NK-92 (cell line): ENCODE results near the gene RIC3.
"Not testable (repeated sequence)": the region's sequence is repeated elsewhere in the genome, so short reads cannot be mapped to it uniquely, and the experiment has no call there.

ENCODE experiments used
- DNase-seq: peaks from one replicate; lab custom pipeline; 2025; ENCODE audit not compliant: unreplicated experiment; lab: John Stamatoyannopoulos, UW

Gene RIC3

DNA sequence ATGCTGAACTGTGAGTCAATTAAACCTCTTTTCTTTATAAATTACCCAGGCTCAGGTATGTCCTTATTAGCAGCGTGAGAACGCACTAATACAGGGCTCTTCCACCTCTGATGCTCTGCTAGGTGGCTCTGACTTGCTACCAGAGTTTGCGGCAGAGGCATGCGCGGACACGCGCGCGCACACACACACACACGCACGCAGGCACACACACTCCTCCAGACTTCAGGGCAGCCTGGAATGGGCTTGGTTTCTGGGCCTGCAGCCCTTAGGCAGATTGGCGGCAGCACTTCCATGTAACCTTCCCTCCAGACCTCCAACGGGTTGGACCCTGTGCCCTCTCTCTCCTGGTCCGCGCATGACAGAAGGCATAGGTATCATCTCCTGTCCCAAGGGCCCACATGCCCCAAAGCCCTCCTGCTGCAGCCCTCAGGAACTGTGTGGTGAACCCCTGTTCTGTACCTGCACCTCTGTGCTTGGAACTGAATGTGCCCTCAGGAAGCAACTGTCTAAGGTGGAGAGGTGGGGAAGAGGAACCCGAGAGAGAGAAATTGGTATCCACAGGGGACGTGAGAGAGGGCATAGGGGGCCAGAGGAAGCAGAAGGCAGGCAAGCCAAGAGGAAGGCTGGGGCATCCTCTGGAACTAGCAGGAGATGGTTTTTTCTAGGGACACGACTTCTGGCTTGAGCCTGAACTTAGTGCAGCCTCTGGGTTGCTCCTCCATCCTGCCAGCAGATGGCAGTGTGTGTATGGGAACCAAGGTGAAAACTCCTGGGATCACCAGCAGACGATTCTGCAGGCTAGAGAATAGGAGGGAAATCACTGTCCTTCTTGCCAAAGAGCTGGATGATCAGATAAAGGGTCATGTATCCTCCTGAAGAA lies 23.4 kb upstream of the RIC3 start:
- DNase-seq: no peak

DNA sequence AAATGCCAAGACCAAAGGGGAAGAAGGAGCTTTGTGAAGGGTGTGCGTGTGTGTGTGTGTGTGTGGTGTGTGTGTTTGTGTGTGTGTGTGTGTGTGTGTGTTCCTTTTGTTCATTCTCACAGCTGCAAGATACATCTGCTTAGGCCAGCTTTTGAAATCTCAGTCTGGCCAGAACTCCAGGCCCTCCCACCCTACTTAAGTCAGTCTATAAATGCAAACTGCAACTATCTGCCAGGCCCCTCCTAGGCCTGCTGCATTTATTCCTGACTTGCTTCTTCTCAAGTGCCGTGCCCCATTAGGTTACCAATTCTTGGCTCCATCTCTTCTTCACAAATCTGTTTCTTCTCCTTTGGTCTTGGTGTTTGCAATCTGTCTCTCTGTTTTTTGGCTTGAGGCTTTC lies 21.6 kb upstream of the RIC3 start:
- no peak for DNase-seq

DNA sequence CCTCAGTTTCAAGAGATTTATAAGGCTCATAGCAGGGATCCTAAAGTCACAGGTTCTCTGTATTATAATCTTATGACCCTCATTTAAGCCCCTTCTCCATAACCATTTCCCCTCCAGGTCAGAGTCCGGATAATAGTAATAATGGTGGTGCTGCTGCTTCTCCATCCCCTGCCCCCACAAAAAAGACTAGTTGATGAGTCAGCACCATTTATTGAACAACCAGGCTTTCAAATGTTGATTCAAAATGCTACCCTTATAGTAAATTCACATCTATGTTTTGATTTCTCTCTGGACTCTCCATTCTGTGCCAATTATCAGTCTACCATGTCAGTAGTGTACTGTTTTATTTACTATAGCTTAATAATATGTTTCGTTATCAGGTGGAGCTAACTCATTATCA lies 17.6 kb upstream of the RIC3 start:
- no peak for DNase-seq

DNA sequence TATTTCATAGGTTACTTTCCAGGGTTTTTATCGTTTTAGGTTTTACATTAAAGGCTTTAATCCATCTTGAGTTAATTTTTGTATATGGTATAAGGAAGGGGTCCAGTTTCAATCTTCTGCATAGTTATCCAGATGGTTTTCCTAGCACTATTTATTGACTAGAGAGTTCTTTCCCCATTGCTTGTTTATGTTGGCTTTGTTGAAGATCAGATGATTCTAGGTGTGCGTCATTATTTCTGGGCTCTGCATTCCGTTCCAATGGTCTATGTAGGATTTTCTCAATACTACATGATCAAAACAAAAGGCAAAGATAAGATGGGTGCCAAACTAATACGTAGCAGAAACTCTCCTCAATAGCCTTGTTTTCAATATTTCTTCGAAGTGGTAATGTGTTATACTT lies 14.3 kb upstream of the RIC3 start:
- DNase-seq: no peak

DNA sequence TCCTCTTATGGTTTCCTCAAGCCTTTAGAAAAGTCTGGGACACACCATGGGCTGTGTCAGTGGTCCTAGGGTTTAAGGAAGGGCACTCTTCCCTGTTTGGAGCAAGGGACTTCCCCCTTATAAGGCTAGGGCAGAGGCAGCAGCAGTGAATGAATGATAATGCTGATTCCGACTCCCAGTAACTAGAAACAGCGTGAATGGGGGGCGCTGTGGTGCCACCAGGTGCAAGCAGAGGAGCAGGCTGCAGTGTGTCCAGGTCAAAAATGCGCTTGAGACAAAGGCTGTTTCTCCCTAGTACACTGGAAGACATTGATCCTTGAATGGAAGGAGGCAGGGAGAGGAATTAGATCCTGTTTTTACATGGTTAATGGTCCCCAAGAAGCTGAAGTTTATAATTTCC lies 11.6 kb upstream of the RIC3 start:
- no peak for DNase-seq

DNA sequence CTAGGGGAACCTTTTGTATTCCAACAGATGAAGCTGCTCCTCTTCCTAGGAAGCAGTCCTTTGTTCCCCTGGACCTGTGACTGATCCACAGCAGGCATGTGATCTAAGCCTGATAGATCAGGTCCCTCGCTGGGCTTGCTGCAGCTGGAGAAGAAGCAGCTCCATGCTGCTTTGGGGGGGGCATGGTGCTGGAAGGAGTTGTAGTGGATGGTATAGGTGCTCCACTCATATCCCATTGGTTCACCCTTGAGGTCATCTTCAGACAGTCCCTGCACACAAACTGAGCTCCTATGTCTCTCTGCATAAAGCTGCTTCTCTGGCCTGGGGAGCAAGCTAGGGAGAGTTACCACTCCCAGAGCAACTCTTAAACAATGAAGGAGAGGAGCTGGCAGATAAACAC lies 9.5 kb upstream of the RIC3 start:
- DNase-seq: no peak

DNA sequence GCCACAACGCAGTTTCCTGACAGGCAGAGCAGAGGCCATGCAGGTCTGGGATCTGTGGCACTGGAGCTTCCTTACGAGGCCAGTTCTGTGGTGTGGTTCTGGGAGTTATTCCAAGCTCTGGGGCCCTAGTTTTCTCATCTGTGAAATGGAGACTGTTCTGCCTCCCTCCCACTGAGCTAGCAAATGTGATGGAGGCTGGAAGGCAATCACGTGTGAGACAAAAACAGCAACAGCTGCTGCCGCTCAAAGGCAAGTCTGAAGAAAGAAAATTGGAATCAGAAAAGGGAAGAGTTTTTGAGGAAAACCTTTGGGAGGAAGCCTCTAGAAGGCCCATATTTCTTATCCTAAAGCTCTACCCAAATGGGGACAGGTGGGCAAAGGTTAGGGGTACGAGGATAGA lies 8.3 kb upstream of the RIC3 start:
- no peak for DNase-seq

DNA sequence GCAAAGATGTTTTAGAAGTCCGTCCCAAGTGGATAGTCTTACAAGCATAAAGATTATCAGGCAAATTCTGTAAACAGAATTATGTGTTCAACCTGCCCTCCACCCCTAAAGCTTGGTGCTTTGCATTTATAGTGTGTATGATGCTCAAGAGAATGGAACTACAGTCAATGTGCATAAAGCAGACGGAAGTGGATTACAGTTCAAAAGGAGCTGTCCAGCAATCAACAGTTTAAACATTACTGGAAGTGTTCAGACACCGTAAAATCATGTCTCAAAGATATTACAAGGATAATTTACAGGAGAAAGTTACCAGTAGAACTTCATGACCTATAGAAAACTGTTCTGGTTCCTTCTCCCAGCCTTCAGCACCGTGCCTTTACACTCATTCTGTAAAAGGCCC lies 1.0 kb downstream of the RIC3 start:
- no peak for DNase-seq

DNA sequence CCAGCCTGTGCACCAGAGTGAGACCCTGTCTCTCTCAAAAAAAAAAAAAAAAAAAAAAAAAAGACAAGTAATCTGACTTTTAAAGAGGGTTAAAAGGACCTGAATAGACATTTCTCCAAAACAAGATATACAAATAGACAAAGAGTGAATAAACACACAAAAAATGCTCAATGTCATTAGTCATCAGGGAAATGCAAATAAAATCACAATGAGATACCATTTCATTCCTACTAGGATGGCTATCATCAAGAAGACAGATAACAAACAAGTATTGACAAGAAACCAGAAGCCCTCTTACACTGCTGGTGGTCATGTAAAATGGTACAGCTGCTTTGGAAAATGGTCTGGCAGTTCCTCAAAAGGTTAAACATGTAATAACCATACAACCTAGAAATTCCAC lies 4.1 kb downstream of the RIC3 start:
- no peak for DNase-seq

DNA sequence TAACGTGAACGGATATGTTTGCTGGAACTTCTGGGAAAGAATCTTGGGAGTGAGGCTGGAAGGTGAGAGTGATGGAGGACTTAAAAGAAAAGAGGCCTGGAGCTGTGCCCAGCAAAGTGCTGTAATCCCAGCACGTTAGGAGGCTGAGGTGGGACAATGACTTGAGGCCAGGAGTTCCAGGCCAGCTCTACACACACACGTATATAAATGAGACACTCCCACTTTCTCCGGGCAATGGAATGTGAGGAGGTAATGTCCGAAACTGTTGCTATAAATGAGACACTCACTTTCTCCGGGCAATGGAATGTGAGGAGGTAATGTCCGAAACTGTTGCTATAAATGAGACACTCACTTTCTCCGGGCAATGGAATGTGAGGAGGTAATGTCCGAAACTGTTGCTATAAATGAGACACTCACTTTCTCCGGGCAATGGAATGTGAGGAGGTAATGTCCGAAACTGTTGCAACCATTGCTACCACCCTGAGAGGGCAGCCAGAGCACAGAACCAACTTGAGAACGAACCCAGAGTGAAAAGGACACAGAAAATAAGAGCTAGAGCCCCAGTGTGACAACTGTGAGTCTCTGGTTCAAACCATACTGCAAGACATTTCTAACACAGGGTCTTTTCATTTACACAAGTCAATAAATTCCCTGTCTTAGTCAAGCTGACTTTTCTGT lies 7.1 kb downstream of the RIC3 start:
- not testable (repeated sequence) for DNase-seq

DNA sequence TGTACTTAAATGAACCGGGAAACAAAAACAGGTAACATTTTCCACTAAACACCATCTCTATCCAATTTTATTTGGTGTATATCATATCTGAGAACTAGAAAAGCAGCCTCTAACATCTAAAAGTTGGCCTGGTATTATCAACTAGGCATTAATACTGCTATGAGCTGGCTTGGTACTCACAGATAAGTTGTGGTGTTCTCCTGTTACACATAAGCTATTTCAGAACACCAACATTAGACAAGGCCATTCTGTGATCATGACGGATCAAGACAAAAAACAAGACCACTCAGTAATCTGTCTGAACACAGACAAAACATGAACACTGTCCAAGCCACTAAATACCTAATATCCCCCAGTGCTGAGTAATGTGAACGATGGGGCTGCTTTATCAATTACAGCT lies 11.9 kb downstream of the RIC3 start:
- DNase-seq: no peak

DNA sequence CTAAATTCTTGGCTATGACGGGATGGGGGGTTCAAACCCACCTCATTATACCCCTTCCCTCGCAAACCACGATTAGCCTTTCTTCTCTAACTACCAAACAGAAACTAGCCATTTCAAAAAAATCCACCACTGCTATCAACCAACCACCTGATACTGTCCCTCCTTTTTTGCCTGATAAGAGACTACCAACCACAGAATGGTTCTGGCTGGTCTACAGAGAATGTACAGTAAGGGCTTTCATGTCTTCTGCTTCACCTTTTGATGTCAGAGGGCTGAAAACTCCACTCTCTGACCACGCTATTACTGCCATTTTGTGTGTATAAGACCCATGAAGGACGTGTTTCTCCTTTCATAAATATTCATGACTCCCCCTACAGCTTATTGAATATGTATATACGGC lies 19.1 kb downstream of the RIC3 start:
- DNase-seq: no peak

DNA sequence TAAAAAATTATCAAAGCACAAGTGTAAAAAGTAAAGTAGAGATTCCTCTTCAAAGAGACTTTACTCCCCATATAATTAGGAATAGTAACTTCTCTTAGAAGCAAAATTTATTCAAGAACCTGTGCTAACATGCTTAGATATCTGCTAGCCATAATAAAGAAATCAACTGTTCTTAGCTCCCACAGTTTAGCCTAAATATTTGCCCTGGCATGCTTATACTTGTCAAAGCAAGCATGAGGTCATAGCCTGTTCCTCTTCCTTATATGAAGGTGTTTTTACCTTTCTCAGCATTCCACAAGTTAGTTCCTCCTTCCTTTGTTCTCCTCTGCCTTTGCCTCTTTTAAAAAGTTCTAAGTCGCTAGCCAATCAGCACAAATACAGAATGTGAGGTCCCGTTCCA lies 30.3 kb downstream of the RIC3 start:
- no peak for DNase-seq

DNA sequence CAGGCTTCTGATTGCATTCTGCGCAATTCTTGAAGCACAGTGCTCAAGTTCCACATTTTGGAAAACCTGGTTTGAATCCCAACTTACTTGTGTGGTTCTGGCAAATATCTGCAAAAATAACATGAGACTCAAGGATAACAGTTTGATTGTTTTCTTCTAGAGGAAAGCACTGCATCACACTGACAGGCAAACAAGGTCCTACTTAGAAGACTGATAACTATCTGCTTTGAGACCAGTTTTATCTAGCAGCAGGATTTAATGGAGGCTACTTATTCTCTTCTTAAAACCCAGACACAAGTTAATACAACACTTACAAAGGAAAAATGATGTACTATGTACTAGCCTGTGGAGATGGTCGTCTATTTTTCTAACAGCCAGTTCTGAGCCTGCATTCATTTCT lies 41.4 kb downstream of the RIC3 start:
- no peak for DNase-seq

DNA sequence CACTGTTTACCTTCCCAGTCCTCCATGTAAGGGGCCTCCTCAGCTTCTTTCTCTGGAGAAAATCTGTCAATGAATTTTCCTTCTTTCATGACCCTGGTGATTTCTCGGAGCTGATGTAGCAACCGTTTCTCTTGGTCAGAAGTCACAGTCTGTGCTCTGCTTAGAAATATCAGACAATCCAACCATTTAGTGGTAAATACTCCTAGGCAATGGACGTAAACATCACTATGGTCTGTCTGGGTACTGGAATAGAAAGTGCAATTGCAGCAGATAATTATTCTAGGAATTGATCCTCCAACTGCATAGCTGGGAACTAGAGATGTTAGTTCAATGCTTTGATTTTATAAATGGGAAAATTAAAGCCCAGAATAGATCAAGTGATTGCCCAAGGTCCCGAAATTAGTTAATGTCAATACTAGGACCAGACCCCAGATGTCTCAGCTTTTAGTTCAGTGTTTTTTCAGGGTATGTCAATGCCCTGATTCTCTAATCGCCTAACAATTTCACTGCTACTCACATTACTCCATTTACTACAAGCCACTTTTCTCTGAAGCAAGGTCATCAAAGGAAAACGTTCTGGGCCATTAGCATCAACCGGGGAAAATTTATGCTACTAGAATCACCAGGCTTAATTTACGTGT lies 42.1 kb downstream of the RIC3 start:
- DNase-seq: no peak

DNA sequence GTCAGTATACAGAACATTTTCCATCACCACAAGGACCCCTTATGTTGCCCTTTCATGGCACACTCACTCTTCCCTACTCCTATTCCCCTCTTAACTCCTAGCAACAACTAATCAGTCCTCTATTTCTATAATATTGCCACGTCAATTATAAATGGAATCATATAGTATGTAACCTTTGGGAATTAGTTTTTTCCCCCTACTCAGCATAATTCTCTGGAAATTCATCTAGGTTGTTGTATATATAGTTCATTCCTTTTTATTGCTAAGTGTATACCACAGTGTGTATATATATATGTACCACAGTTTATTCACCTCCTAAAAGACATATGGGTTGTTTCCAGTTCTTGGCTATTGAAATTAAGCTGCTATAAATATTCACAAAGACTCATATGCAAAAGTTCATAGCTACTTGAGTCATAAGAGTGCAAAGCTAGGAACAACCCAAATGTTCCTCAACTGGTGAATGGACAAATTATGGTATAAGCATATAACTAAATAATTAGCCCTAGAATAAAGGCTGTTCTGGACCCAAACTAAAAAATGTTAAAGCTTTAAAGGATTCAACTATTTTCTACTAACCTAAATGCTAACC lies 46.6 kb downstream of the RIC3 start:
- DNase-seq: no peak

DNA sequence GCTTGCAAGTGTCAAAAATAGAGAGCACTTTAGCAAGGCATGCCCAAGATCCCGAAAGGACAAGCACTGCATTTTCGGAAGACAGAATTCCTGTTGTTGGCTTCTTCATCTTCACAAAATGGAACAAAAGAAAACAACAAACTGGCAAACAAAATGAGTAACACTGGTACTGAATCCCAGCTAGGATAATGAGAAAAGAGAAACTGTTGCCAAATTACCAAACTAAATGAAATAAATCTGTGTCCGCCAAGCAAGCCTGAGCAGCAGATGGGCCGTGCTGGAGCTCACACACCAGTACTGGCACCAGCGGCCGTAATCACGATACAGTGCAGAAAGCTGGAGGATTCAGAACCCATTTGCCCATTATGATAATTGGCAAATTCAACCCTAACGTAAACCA lies 57.2 kb downstream of the RIC3 start:
- DNase-seq: no peak

DNA sequence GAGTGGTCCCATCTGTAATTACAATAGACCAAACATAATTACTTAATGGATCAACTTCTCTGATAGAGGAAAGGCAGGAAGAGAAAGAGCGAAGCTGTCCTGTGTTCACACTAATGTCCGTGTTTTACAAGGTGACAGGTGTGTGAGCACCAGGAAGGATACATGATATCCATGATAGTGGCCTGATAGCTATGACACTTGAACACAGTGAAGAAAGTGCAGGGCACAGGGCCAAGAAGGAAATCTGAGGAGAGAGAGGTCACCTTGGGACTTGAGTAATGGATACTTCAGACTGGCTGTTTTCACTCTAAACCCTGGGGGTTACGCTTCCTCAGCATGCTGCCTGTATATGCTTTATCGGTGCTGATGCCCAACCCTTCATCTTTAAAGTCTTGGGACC lies 58.4 kb downstream of the RIC3 start:
- no peak for DNase-seq

DNA sequence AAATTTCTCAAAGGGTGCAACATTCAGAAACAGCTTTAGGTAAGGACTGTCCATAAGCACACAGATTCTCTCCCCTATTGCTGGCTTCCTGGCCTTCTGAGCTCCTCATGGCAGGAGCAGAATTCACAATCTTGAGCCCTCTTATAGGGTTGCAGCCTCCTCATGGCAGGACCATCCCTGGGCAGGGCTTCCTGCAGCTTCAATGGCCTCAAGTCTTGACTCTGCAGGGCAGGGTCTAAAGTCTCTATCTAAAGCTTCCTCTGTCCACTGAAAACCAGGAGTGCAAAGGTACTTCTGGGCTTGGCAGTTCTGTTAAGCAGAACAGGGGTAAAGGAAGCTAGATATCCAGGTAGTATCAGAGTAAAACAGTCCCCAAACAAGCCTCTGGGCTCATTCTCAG lies 59.1 kb downstream of the RIC3 start:
- DNase-seq: no peak

DNA sequence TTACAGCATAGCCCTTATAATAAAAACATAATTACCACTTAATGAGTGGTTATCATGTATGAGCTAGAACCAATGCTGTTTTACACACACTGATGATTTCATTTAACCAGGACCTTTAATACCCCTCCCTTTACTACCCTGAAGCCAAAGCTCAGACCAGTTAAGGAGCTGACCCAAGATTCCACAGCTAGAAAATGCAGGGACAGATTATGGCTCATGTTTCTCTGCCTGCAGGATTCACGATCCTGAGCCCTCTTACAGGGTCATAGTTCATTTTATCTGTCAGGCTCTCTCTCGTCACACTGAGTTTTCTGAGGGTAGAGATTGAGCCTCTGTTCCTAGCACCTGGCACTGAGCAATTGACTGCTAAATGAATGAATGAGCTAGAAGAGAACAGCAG lies 60.4 kb downstream of the RIC3 start:
- DNase-seq: no peak

DNA sequence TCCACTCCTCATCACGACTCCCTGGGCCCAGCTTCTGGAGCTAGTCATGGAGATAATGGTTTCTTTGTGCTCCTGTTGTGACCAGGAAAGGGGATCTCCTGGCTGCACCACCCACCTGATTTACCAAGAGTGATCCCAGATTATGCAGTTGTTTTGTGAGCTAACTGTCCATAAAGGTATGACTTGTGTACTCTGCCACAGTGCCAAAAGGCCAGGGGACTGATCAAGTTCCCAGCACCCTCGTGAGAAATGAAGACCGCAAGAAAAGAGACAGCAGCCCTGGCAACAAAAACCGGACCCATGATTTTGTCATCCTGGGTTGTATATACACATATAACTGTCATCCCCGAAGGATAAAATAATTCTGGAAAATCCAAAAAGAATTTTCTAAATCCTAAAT lies 61.2 kb downstream of the RIC3 start:
- DNase-seq: no peak

DNA sequence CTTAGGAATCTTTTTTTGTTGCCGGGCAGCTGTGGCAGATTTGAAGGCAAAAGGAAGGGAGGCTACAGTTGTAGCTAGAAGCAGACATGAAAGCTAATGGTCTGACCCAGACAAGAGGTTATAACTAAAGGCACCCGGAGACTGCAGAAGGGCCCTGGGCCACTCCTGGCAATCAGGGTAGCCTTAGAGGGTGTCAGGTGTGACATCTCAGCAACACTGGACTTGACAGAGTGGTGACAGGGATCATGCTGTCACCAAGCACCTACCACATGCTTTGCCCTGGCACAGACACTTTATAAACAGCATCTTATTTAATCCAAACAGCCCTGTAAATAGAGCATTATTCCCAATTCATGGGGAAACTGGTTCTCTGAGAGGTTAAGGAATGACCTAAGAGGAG lies 62.1 kb downstream of the RIC3 start:
- no peak for DNase-seq
